Kidney glomerular epithelial cell (primary cell): Measurements from ENCODE around the gene CSNK1G1.
A peak's percentile ranks its signal among the peaks of the same experiment; 100 is the strongest.

ENCODE experiments used
- DNase-seq: peaks from one replicate; lab custom pipeline; 2025; lab: John Stamatoyannopoulos, UW

CSNK1G1 gene

GRCh38 chr15:64153480-64154367, 202.2 kb downstream of the CSNK1G1 start:
- DNase-seq = peak; percentile 79

- no peak for DNase-seq
Measured at GRCh38 chr15:64152507-64153387, 203.2 kb downstream of the CSNK1G1 start.

GRCh38 chr15:64151727-64152506, 204.1 kb downstream of the CSNK1G1 start, which contains the start of gene SNX22:
SNX22 (plus strand) TSS chr15:64151731; CDS start chr15:64151776, 45 bp downstream.
- DNase-seq = no peak

GRCh38 chr15:64149893-64150578, 205.9 kb downstream of the CSNK1G1 start:
- no peak for DNase-seq

- no peak for DNase-seq
Measured at GRCh38 chr15:64149424-64149823, 206.5 kb downstream of the CSNK1G1 start.

- DNase-seq = no peak
Measured at GRCh38 chr15:64148581-64148980, 207.4 kb downstream of the CSNK1G1 start.

GRCh38 chr15:64148168-64148567, 207.8 kb downstream of the CSNK1G1 start:
- no peak for DNase-seq

- DNase-seq = no peak
Measured at GRCh38 chr15:64146885-64147681, 208.9 kb downstream of the CSNK1G1 start.

GRCh38 chr15:64146520-64146884, 209.5 kb downstream of the CSNK1G1 start:
- DNase-seq = no peak

- no peak for DNase-seq
Measured at GRCh38 chr15:64146041-64146440, 209.9 kb downstream of the CSNK1G1 start.

GRCh38 chr15:64144565-64145281, 211.2 kb downstream of the CSNK1G1 start:
- DNase-seq = no peak

- DNase-seq = no peak
Measured at GRCh38 chr15:64144192-64144564, 211.8 kb downstream of the CSNK1G1 start.

- DNase-seq = no peak
Measured at GRCh38 chr15:64143276-64143675, 212.7 kb downstream of the CSNK1G1 start.

- no peak for DNase-seq
Measured at GRCh38 chr15:64141798-64142512, 214.0 kb downstream of the CSNK1G1 start.

GRCh38 chr15:64138331-64138941, 217.5 kb downstream of the CSNK1G1 start:
- DNase-seq = no peak

GRCh38 chr15:64137226-64137833, 218.6 kb downstream of the CSNK1G1 start:
- DNase-seq = no peak

- no peak for DNase-seq
Measured at GRCh38 chr15:64136347-64136746, 219.6 kb downstream of the CSNK1G1 start.

- DNase-seq = no peak
Measured at GRCh38 chr15:64134345-64134829, 221.6 kb downstream of the CSNK1G1 start.
